Activated CD8-positive, alpha-beta memory T cell treated with anti-CD3 and anti-CD28 coated beads, Interleukin-2, amount 10 ng/mL, durations not matched to agents 7 days and 5 days (primary cell): ENCODE measurements around the gene ERH. TPM values are rescaled to one million over a fixed set of nuclear protein-coding genes. Genes with fewer than 3 reads are reported as not detected.
A peak's percentile ranks its signal among the peaks of the same experiment; 100 is the strongest.

Experiments
- ATAC-seq: fragments of 150-1000 bp; cut with Tn5 transposase; one replicate; pipeline ENCODE4 v1.10.0; 2021; ENCODE audit warnings: moderate library complexity
- CTCF ChIA-PET: fragments of 350-600 bp; sonication (Branson Sonifier 250); formaldehyde crosslinking; loops from one replicate; lab custom pipeline; 2021; ENCODE audit warnings: antibody characterized with exemption; lab: Charles Lee
- DNase-seq: peaks from one replicate; pipeline ENCODE4 v3.0.0-alpha.2; 2020
- H3K27ac Mint-ChIP-seq: one replicate; pipeline ENCODE4 v1.8.0; 2021; ENCODE audit warnings: mild to moderate bottlenecking, mixed read lengths
- H3K27me3 Mint-ChIP-seq: one replicate; pipeline ENCODE4 v1.8.0; 2021; ENCODE audit warnings: mixed read lengths
- H3K36me3 Mint-ChIP-seq: one replicate; pipeline ENCODE4 v1.8.0; 2021; ENCODE audit warnings: mild to moderate bottlenecking, mixed read lengths
- H3K4me1 Mint-ChIP-seq: one replicate; pipeline ENCODE4 v1.8.0; 2021; ENCODE audit warnings: mixed read lengths
- H3K4me3 Mint-ChIP-seq: one replicate; pipeline ENCODE4 v1.8.0; 2021; ENCODE audit warnings: mild to moderate bottlenecking, moderate library complexity, mixed read lengths
- H3K9me3 Mint-ChIP-seq: one replicate; pipeline ENCODE4 v1.8.0; 2022; ENCODE audit warnings: low read depth, mixed read lengths
- total RNA-seq, 2 experiments: library from RNA; stranded (reverse); gene quantifications; one replicate each; pipeline ENCODE4 v1.2.3, GENCODE V29; 2021

ERH gene
- total RNA-seq, 2 experiments from 2014 or later, result 291 to 348 TPM

GRCh38 chr14:69346710-69347109, 51.4 kb downstream of the ERH start:
- H3K27me3 Mint-ChIP-seq, result peaks cover 24% of the 10 kb centered on the region
- H3K4me3 Mint-ChIP-seq, result no peak overlapping the region
- no peaks in the 10 kb centered on the region for H3K4me1 Mint-ChIP-seq
- CTCF ChIA-PET, result interaction anchor here (1.0 to 1.3 kb wide), 3 partner anchors 11 to 51 kb away, joined by 3 to 6 read pairs (median 3); partner anchors contain the start of gene ERH
- DNase-seq (no peak), ATAC-seq (no peak)
- H3K9me3 Mint-ChIP-seq, result no peaks in the 10 kb centered on the region
- no peaks in the 10 kb centered on the region for H3K36me3 Mint-ChIP-seq
- H3K27ac Mint-ChIP-seq, result no peak overlapping the region

GRCh38 chr14:69345402-69345801, 52.7 kb downstream of the ERH start:
- Mint-ChIP-seq H3K4me1 (no peaks in the 10 kb centered on the region), H3K4me3 (no peak overlapping the region), H3K36me3 (no peaks in the 10 kb centered on the region), H3K27me3 (peaks cover 30% of the 10 kb centered on the region), H3K9me3 (no peaks in the 10 kb centered on the region), H3K27ac (no peak overlapping the region)
- ATAC-seq, result no peak
- DNase-seq, result no peak
- CTCF ChIA-PET, result no interaction called here

- Mint-ChIP-seq H3K36me3 (no peaks in the 10 kb centered on the region), H3K27me3 (peaks cover 28% of the 10 kb centered on the region), H3K4me1 (no peaks in the 10 kb centered on the region), H3K27ac (no peak overlapping the region), H3K4me3 (no peak overlapping the region), H3K9me3 (no peaks in the 10 kb centered on the region)
- CTCF ChIA-PET, result interaction anchor here (0.6 kb wide), 1 partner anchor 215 kb away, joined by 3 read pairs; no protein-coding TSS in a partner anchor
- DNase-seq (no peak), ATAC-seq (no peak)
Observed at GRCh38 chr14:69344171-69344570, 53.9 kb downstream of the ERH start.

GRCh38 chr14:69342928-69343525, 55.1 kb downstream of the ERH start:
- Mint-ChIP-seq H3K4me1 (no peaks in the 10 kb centered on the region), H3K9me3 (no peaks in the 10 kb centered on the region), H3K27me3 (peaks cover 32% of the 10 kb centered on the region), H3K4me3 (no peak overlapping the region), H3K27ac (no peak overlapping the region), H3K36me3 (no peaks in the 10 kb centered on the region)
- CTCF ChIA-PET, result no interaction called here
- ATAC-seq (no peak), DNase-seq (no peak)

GRCh38 chr14:69339426-69339825, 58.7 kb downstream of the ERH start:
- CTCF ChIA-PET, result no interaction called here
- Mint-ChIP-seq H3K9me3 (no peaks in the 10 kb centered on the region), H3K27ac (no peak overlapping the region), H3K4me1 (peaks cover 16% of the 10 kb centered on the region), H3K36me3 (no peaks in the 10 kb centered on the region), H3K4me3 (no peak overlapping the region), H3K27me3 (peaks cover 32% of the 10 kb centered on the region)
- ATAC-seq (no peak), DNase-seq (no peak)

GRCh38 chr14:69337984-69338383, 60.1 kb downstream of the ERH start:
- CTCF ChIA-PET, result no interaction called here
- H3K36me3 Mint-ChIP-seq, result no peaks in the 10 kb centered on the region
- no peak for DNase-seq

GRCh38 chr14:69335371-69335771, 62.7 kb downstream of the ERH start:
- ATAC-seq, result peak; percentile 52
- CTCF ChIA-PET, result interaction anchor here (0.9 to 1.2 kb wide), 2 partner anchors 12 to 63 kb away, joined by 4 to 6 read pairs; partner anchors contain the start of genes ERH and SLC39A9
- Mint-ChIP-seq H3K9me3 (no peaks in the 10 kb centered on the region), H3K36me3 (no peaks in the 10 kb centered on the region), H3K4me1 (peaks cover 25% of the 10 kb centered on the region), H3K4me3 (no peak overlapping the region), H3K27ac (no peak overlapping the region), H3K27me3 (peaks cover 13% of the 10 kb centered on the region)
- peak; percentile 70 for DNase-seq

More at GRCh38 chr14:69337984-69338383, 60.1 kb downstream of the ERH start:
- no peak overlapping the region for H3K27ac Mint-ChIP-seq
- H3K4me3 Mint-ChIP-seq, result no peak overlapping the region
- no peak for ATAC-seq
- H3K27me3 Mint-ChIP-seq, result peaks cover 25% of the 10 kb centered on the region
- H3K4me1 Mint-ChIP-seq, result peaks cover 25% of the 10 kb centered on the region
- no peaks in the 10 kb centered on the region for H3K9me3 Mint-ChIP-seq

GRCh38 chr14:69334576-69334975, 63.5 kb downstream of the ERH start:
- DNase-seq, result no peak
- CTCF ChIA-PET, result interaction anchor here (0.9 to 1.2 kb wide), 2 partner anchors 20 to 64 kb away, joined by 4 read pairs; partner anchors contain the start of genes ERH and SLC39A9
- Mint-ChIP-seq H3K27me3 (peaks cover 13% of the 10 kb centered on the region), H3K4me3 (no peak overlapping the region), H3K4me1 (peaks cover 25% of the 10 kb centered on the region), H3K9me3 (no peaks in the 10 kb centered on the region), H3K27ac (no peak overlapping the region), H3K36me3 (no peaks in the 10 kb centered on the region)
- ATAC-seq, result no peak

GRCh38 chr14:69333791-69334337, 64.2 kb downstream of the ERH start:
- no peak overlapping the region for H3K4me3 Mint-ChIP-seq
- peak; percentile 62 for ATAC-seq

GRCh38 chr14:69332782-69333395, 65.2 kb downstream of the ERH start:
- CTCF ChIA-PET, result interaction anchor here (0.6 kb wide), 1 partner anchor 171 kb away, joined by 3 read pairs; no protein-coding TSS in a partner anchor
- DNase-seq, result no peak
- ATAC-seq, result no peak
- H3K4me3 Mint-ChIP-seq, result no peak overlapping the region
- H3K36me3 Mint-ChIP-seq, result no peaks in the 10 kb centered on the region
- H3K27ac Mint-ChIP-seq, result no peak overlapping the region
- peaks cover 10% of the 10 kb centered on the region for H3K27me3 Mint-ChIP-seq
- H3K9me3 Mint-ChIP-seq, result no peaks in the 10 kb centered on the region
- peaks cover 25% of the 10 kb centered on the region for H3K4me1 Mint-ChIP-seq

More at GRCh38 chr14:69333791-69334337, 64.2 kb downstream of the ERH start:
- Mint-ChIP-seq H3K36me3 (no peaks in the 10 kb centered on the region), H3K9me3 (no peaks in the 10 kb centered on the region), H3K27me3 (peaks cover 12% of the 10 kb centered on the region), H3K4me1 (peaks cover 25% of the 10 kb centered on the region), H3K27ac (no peak overlapping the region)
- CTCF ChIA-PET, result interaction anchor here (1.2 kb wide), 1 partner anchor 21 kb away, joined by 4 read pairs; no protein-coding TSS in a partner anchor
- peak; percentile 46 for DNase-seq

GRCh38 chr14:69331206-69331605, 66.9 kb downstream of the ERH start:
- CTCF ChIA-PET, result interaction anchor here (1.2 kb wide), 1 partner anchor 16 kb away, joined by 3 read pairs; no protein-coding TSS in a partner anchor

More at GRCh38 chr14:69331206-69331605, 66.9 kb downstream of the ERH start:
- DNase-seq, result no peak
- Mint-ChIP-seq H3K4me1 (peaks cover 22% of the 10 kb centered on the region), H3K36me3 (no peaks in the 10 kb centered on the region), H3K27ac (no peak overlapping the region), H3K27me3 (peaks cover 4% of the 10 kb centered on the region), H3K9me3 (no peaks in the 10 kb centered on the region), H3K4me3 (no peak overlapping the region)
- no peak for ATAC-seq
